K562 (cell line): ENCODE results near the gene TOR1A. TPM values are rescaled to one million over a fixed set of nuclear protein-coding genes. Genes with fewer than 3 reads are reported as not detected.

Experiments
- CBFA2T2 ChIP-seq: fragments of 450-650 bp; conservative IDR thresholded peaks from 2 replicates; pipeline ENCODE4 v1.6.1; 2017; ENCODE audit warnings: mild to moderate bottlenecking
- CEBPG ChIP-seq, 3 experiments: fragments of 200-800 bp in 1 of 3; sonication (Bioruptor generic) in 1 of 3; sonication (generic) in 1 of 3; formaldehyde crosslinking in 1 of 3; IDR thresholded peaks in 2 of 3; conservative IDR thresholded peaks in 1 of 3; 2 replicates each; pipeline versions ENCODE4 v1.6.1 to v1.8.0; 2016 to 2022; ENCODE audit warnings: missing compliant biosample characterization in 2 of 3, missing genetic modification characterization in 2 of 3, mild to moderate bottlenecking in 1 of 3, missing genetic modification reagents in 1 of 3
- CXXC5 ChIP-seq: fragments of 250-450 bp; sonication (Bioruptor Pico); IDR thresholded peaks from 2 replicates; pipeline ENCODE4 v1.8.0; 2022; ENCODE audit warnings: inconsistent platforms, mild to moderate bottlenecking, moderate library complexity
- DPF2 ChIP-seq: fragments of 450-650 bp; IDR thresholded peaks from 2 replicates; pipeline ENCODE4 v1.6.1; 2016
- FOXJ2 ChIP-seq: fragments of 200-800 bp; sonication (Bioruptor generic); IDR thresholded peaks from 2 replicates; pipeline ENCODE4 v1.6.1; 2016; ENCODE audit warnings: missing genetic modification characterization, missing compliant biosample characterization
- HMBOX1 ChIP-seq: sonication (generic); IDR thresholded peaks from 2 replicates; pipeline ENCODE4 v1.6.1; 2016
- HOMEZ ChIP-seq: fragments of 250-450 bp; sonication (Bioruptor Pico); IDR thresholded peaks from 2 replicates; pipeline ENCODE4 v1.4.0; 2020; ENCODE audit warnings: mild to moderate bottlenecking, moderate library complexity
- IRF2 ChIP-seq: sonication (generic); formaldehyde crosslinking; IDR thresholded peaks from 2 replicates; pipeline ENCODE4 v1.8.1; 2022; ENCODE audit warnings: mild to moderate bottlenecking, missing genetic modification reagents
- JUND ChIP-seq, 2 experiments: IDR thresholded peaks; 2 replicates in 1 of 2; 3 replicates in 1 of 2; pipeline ENCODE4 v1.6.1; 2011; ENCODE audit warnings: borderline replicate concordance in 2 of 2, low read depth in 2 of 2, low read length in 2 of 2, improper control_type of control experiment in 1 of 2, missing biosample characterization in 1 of 2, missing genetic modification characterization in 1 of 2, missing genetic modification reagents in 1 of 2
- LARP7 ChIP-seq: fragments of 450-650 bp; IDR thresholded peaks from 2 replicates; pipeline ENCODE4 v1.6.1; 2016
- MEF2D ChIP-seq: conservative IDR thresholded peaks from 2 replicates; pipeline ENCODE4 v1.6.1; 2016; ENCODE audit warnings: low read depth, missing genetic modification characterization, missing compliant biosample characterization
- MTA1 ChIP-seq: fragments of 450-650 bp; IDR thresholded peaks from 2 replicates; pipeline ENCODE4 v1.6.1; 2017; ENCODE audit warnings: borderline replicate concordance
- NEUROD1 ChIP-seq: fragments of 150-350 bp; IDR thresholded peaks from 2 replicates; pipeline ENCODE4 v1.6.1; 2014; ENCODE audit warnings: borderline replicate concordance, low read length, low read depth; ENCODE audit not compliant: partially characterized antibody
- RBBP5 ChIP-seq: fragments of 200-600 bp; sonication (generic); IDR thresholded peaks from 2 replicates; pipeline ENCODE4 v1.6.1; 2012; ENCODE audit warnings: borderline replicate concordance, mild to moderate bottlenecking, low read length, control low read depth, inconsistent platforms; ENCODE audit not compliant: insufficient read depth, poor library complexity, severe bottlenecking
- SMARCA4 ChIP-seq: fragments of 450-650 bp; IDR thresholded peaks from 2 replicates; pipeline ENCODE4 v1.6.1; 2016
- SRSF1 ChIP-seq: fragments of 200-400 bp; formaldehyde crosslinking; IDR thresholded peaks from 2 replicates; pipeline ENCODE4 v1.6.1; 2017; ENCODE audit warnings: mild to moderate bottlenecking, low read depth, low read length, moderate library complexity
- TAF1 ChIP-seq: IDR thresholded peaks from 2 replicates; pipeline ENCODE4 v1.6.1; 2011; ENCODE audit warnings: mild to moderate bottlenecking, low read length, moderate library complexity; ENCODE audit not compliant: insufficient read depth, control insufficient read depth, severe bottlenecking; ENCODE audit errors: extremely low read depth
- TCF7 ChIP-seq: sonication (generic); IDR thresholded peaks from 2 replicates; pipeline ENCODE4 v1.6.1; 2016; ENCODE audit warnings: antibody characterized with exemption, borderline replicate concordance
- VEZF1 ChIP-seq: fragments of 200-800 bp; sonication (Bioruptor generic); IDR thresholded peaks from 2 replicates; pipeline ENCODE4 v1.6.1; 2017; ENCODE audit warnings: missing genetic modification characterization, missing compliant biosample characterization
- ZC3H11A ChIP-seq: IDR thresholded peaks from 2 replicates; pipeline ENCODE4 v1.6.1; 2012; ENCODE audit warnings: low read depth, low read length, improper control_type of control experiment
- ZFPM2 ChIP-seq: fragments of 250-450 bp; sonication (Bioruptor Pico); IDR thresholded peaks from 2 replicates; pipeline ENCODE4 v1.5.1; 2022; ENCODE audit warnings: mild to moderate bottlenecking
- ZNF184 ChIP-seq: sonication (generic); formaldehyde crosslinking; IDR thresholded peaks from 2 replicates; pipeline ENCODE4 v1.5.0; 2020; ENCODE audit warnings: missing genetic modification reagents
- polyA plus RNA-seq, 8 experiments: library from polyadenylated mRNA; depleted of rRNA in 4 of 8; stranded (reverse) in 5 of 8; unstranded in 3 of 8; fragments of >200 nt; fragmentation: Nextera tagmentation in 2 of 8; fragmentation: Illumina TruSeq in 1 of 8; extraction: Ambion mirVana in 2 of 8; extraction: Trizol in 1 of 8; gene quantifications; 2 replicates each; pipeline versions ENCODE4 v1.2.1 to v1.2.3, GENCODE V29; 2011 to 2014; ENCODE audit warnings: inconsistent platforms in 1 of 8, missing spikeins in 1 of 8
- total RNA-seq, 7 experiments: library from RNA; depleted of rRNA in 6 of 7; stranded (reverse); fragments of >200 nt in 6 of 7; fragmentation: Illumina TruSeq in 2 of 7; extraction: Trizol in 2 of 7; gene quantifications; 2 replicates each; pipeline versions ENCODE4 v1.2.1 to v1.2.3, GENCODE V29; 2011 to 2021; ENCODE audit warnings: low replicate concordance in 1 of 7

The TOR1A gene
- total and polyA plus RNA-seq, 9 of the 15 experiments (the other 6 are each of a cell fraction or from before 2014, with no cell fraction given): 4.5 to 85.8 (median 51.3) TPM

GRCh38 chr9:129769669-129770068, 54.3 kb downstream of the TOR1A start (continued):
- TF ChIP-seq CEBPG (CRISPR knock-in tag; IDR thresholded peaks at IDR 0.05) (no peak), CEBPG (tag; conservative IDR thresholded peaks at IDR 0.05 in 1 of 2, IDR thresholded peaks at IDR 0.05 in 1 of 2) (no peak), SMARCA4 (peak; percentile 53; the same call in 1 of the 2 replicates), ZNF184 (CRISPR knock-in tag) (no peak), ZFPM2 (CRISPR knock-in tag) (no peak), TAF1 (no peak), MEF2D (tag) (no peak), TCF7 (peak; percentile 97), JUND (IDR thresholded peaks at IDR 0.05; ENCODE audit: borderline replicate concordance, low read depth, low read length) (no peak), JUND (tag; IDR thresholded peaks at IDR 0.05; ENCODE audit: borderline replicate concordance, low read depth, low read length) (peak; percentile 16; the same call in 1 of the 3 replicates), IRF2 (CRISPR knock-in tag) (no peak), NEUROD1 (no peak), SRSF1 (no peak), HOMEZ (CRISPR knock-in tag) (no peak), MTA1 (no peak), RBBP5 (no peak), LARP7 (no peak), VEZF1 (no peak), CXXC5 (0 out of 2 replicates have a peak, but pooled peaks have one; percentile 28), FOXJ2 (no peak), CBFA2T2 (peak; percentile 60), DPF2 (peak; percentile 68), ZC3H11A (no peak), HMBOX1 (peak; percentile 99)
